ENCODE measurements around the gene TEAD1.

- TF ChIP-seq POLR2A (IDR thresholded peaks at IDR 0.05) (no peak), CTCF (IDR thresholded peaks at IDR 0.05) (no peak)
Observed at GRCh38 chr11:12748561-12748960, 74.3 kb downstream of the TEAD1 start.
